ENCODE measurements around the gene TEKT2.
A peak's percentile ranks its signal among the peaks of the same experiment; 100 is the strongest.

TEKT2 gene

DNA sequence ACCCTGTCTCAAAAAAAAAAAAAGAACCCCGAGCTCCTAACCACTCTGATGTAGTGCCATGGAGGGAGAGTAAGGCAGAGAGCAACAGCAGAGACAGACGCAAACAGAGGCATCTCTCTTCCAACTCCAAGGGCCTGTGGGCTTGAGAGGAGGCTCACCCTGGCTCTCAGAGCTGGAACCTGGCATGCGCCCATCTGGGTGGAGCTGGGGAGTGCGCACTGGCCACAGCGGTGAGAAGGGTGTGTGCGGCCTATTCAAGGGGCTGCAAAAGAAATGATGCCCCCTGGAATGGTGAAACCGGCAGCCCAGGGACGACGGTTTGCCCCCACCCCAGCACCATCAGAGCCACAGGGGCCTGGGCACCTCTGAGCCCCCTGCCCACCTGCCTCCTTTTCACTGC, 23.5 kb downstream of the TEKT2 start:
- DNase-seq: no peak

DNA sequence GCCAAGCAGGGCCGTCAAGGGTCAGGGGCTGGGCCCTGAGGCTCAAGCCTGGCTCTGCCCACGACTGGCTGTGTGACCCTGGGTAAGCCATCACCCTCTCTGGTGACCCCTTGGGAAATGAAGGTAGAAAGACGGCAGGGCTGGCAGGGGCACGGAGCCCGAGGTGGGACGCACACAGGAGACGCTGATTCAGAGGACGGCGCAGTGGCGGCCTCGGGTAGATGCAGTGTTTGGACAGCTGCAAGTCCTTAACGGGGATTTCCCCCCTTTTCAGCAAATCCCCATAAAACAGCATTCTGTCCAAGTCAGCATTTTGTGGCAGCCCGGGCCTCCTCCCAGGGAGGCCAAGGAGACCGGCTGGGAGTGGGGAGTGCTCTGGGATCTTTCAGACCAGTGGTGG, 24.4 kb downstream of the TEKT2 start:
- no peak for DNase-seq

DNA sequence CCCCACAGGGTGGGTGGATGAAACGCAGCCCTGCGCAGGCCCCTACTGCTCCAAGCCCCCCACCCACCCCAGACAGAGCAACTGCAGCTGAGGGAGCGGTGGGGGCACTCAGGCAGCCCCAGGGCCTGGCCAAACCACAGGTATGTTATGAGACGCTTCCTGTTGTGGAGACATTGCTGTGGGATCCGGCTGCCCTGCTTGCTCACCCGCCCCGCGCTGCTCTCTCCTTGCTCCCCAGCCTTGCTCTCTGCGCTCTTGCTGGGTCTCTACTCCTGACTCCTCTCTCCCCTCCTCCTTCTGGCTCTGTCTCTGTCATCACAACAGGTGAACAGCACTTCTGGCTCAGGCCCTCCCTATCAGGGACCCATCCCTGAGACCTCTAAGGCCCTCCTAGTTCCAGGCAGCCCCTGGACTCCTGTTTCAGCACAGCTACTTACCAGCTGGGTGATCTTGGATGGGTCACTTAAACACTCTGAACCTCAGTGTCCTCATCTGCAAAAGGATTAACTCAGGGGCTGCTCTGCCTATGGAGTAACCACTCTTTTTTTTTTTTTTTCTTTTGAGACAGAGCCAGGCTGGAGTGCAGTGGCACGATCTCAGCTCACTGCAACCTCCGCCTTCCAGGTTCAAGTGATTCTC, 25.3 kb downstream of the TEKT2 start:
- peak; percentile 25 to 38 for DNase-seq

DNA sequence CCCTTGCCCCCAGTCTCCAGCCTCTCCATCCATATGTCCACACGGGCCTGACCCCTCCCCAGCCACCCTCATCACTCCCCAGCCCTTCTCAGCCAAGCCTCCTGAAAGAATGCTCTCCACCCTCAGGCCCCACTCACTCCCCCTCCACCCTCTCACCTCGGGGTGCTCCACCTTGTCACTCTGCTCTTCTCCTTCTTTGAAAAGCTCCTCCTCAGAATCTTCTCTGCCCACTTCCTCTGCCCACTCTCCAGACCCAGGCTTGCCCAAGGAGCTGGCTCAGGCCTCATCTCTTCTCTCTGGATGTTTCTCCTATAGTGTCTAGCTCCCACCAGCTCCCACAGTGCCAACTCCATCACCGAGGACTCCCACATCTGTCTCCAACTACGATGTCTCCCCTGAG, 27.3 kb downstream of the TEKT2 start:
- no peak for DNase-seq

DNA sequence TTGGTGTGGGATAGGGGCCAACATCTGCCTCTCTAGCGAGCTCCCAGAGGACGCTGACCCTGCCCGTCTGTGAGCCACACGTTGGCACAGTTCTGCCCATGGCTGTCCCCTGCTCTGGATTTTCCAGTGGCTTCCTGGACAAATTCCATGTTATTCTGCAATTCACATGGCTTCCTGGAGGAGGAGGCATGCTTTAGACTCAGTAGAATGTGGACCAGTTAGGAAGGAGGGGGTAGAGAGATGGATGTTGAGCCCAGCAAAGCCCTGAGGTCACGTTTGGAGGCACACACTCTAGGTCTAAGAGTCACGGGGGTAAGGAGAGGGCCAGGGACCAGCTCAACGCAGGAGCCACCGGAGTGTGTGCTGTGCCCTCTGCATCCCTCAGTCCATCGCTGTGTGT, 28.9 kb downstream of the TEKT2 start:
- no peak for DNase-seq

DNA sequence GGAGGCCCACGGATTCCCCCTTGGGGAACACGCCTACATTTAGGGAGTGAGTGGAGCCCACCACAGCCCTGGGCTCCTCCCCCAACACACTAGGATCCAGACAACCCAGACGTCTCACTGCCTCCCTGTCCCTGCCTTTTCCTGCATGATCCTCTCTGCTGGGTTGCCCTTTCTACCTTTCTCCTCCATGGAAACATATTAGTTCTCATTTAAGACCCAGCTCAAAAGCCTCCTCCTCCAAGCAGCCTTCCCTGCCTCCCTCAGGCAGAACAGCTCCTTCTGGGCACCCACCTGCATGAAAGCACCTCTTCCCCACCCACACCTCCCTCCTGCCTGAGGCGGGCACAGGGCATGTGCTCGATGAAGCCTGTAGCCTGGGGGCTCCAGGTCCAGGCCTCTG, 30.5 kb downstream of the TEKT2 start:
- DNase-seq: no peak

DNA sequence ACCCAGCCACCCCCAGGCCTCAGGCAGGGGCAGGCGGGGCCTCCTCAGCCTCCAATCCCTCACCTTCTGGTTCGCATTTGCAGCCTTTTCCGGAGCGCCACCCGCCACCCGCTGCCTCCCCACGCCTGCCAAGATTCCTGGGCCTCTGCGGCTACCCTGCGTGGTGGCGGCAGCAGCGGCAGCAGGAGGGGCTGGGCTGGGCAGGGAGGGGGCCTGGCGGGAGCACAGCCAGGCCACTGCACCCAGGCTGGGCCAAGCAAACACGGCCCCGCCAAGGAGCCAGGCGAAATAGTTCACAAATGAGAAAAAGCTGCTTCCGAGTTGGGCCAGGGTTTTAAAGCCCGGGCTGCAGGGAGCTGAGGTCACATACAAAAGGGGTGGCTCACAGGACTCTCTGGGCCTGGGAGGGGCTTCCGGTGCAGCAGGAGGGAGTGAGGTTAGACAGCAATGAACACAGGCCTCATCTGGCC, 31.3 kb downstream of the TEKT2 start:
- no peak for DNase-seq

DNA sequence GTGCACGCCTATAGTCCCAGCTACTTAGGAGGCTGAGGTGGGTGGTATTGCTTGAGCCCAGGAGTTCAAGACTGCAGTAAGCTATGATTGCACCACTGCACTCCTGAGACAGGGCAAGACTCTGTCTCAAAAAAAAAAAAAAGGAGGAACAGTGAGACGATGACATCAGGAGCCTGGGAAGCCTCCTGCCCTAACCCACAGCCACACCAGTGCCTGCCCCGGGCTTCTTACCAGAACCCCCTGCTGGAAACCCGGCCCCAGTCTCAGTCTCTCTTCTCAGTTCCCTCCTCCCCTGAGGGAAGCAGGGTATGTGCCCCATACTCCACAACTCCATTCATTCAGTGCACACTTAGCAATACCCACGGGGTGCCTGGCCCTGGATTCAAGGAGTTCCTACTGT, 32.0 kb downstream of the TEKT2 start:
- DNase-seq: no peak

DNA sequence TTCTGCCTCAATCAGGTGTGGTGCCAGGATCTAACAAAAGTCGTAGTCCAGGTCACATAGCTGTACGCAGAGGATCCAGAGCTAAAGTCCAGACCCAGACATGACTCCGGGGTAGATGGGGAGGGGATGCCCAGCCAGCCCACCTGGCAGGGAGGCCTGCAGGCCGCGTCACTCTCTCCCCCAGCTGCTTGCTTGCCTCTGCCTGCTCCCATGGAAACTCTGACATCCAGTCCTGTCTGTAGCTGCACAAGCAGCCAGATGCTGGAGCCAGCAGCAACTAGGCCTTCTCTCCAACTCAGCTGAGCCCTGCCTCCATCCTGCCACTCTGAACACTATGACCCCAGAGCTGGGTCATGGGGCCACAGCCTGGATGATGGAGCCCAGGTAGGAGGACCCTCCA, 33.0 kb downstream of the TEKT2 start:
- DNase-seq: no peak

DNA sequence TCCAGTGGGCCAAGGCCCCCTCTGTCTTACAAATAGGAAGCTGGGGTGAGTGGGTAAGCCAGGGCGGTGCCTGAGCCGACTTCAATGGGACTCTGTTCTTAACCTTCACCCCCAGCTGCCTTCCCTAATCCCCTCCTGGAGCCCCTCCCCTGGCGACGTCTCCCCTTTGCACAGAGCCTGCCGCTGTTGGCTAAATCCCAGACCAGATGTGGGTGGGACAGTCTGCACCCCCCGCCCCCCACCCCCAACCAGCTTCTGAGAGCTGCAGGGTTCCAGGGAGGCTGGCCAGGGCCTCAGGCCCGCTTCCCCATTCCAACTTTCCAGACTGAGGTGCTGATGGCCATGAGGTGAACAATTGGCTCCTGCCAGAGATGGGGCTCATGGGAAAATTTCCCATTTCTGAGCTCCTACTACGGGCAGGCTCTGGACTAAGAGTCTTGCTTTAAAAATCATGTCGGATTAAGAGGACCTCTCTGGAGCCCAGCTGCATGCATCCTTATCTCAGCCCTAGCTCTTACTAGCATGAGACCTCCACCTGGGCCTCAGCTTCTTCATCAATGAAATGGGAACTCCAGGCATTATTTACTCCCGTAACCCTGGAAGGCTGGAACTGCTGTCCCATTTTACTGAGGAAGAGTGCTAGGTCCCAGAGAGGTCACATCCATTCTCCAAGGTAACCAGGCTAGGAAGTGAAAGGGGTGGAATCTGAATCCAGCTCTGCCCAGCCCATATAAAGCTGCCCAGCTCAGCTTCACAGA, 34.7 kb downstream of the TEKT2 start:
- no peak for DNase-seq

DNA sequence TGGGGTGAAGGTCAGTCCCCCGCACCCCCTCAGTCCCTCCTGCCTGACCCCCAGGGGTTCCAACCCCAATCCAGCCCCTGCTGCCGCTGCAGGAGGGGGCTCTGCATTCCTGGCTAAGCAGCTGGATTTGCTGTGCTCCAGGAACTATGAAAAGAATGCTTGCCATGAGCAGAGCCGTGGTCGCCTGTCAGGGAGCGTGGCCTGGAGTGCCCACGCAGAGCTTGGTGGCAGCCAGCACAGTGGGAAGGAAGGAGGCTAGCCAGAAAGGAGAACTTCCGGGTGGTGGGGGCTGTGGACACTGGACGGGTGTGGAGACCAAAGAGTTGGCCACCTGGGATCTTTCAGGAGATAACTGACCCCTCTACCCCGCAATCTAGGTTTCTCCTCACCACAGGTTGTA, 35.6 kb downstream of the TEKT2 start:
- DNase-seq: no peak

DNA sequence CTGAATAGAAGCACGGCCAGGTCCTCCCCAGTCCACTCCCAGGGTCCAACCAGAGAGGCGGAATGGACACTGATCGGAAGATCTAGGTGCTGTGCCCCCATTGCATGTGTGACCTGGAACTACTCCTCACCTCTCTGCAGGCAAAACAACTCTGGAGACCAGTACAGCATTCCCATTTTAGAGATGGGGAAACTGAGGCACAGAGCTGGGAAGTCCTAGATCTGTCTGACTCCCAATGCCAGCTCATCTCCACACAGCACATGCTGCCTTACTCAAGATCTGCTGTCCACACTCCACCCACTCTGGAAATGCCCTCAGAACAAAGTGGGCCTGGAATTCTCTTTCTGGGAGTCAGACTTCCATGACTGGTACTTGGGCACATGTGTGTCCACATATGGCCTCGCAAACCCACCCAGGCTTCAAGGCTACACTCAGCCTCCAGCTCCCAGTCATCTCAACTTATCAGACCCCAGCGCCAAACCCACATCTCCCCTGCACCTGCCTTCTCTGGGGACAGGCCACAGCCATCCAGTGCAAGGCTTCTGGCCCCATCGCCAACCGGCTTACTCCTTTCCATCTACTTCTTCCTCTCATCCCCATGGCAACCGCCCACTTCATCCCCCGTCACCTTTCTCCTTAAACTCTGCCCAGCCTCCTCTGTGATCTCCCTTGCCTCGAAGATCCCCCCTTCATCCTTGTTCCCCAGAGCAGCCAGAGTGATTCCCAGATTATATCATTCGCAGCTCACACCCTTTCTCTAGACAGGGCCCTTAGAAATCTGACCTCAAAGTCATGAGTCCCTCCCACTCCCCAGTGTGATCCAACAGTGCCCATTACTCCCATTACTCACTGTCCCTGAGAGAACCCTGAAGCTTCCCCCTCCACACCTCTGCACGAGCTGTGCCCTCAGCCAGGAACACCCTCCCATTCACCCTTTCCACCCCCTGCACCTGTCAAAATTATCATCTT, 38.5 kb downstream of the TEKT2 start:
- DNase-seq: no peak

DNA sequence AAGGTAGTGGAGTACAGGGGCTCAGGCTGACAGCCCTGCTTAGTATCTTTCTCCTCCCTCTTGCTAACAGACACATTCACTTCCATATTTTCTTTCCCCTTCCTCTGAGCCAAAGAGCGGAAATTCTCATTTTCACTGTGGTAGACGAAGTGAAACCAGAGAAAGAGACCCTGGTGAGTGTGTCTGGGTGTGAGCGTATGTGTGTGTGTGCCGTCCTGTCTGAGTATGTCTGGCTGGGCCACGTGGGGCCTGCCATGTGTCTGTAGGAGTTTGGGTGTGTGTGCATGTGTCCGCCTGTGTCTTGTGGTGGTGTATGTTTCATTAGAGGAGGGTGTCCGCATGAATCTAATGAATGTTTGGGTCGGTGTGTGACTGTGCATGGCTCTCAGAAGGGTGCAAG, 39.5 kb downstream of the TEKT2 start:
- DNase-seq: peak in 1 of 2 experiments; percentile 16

DNA sequence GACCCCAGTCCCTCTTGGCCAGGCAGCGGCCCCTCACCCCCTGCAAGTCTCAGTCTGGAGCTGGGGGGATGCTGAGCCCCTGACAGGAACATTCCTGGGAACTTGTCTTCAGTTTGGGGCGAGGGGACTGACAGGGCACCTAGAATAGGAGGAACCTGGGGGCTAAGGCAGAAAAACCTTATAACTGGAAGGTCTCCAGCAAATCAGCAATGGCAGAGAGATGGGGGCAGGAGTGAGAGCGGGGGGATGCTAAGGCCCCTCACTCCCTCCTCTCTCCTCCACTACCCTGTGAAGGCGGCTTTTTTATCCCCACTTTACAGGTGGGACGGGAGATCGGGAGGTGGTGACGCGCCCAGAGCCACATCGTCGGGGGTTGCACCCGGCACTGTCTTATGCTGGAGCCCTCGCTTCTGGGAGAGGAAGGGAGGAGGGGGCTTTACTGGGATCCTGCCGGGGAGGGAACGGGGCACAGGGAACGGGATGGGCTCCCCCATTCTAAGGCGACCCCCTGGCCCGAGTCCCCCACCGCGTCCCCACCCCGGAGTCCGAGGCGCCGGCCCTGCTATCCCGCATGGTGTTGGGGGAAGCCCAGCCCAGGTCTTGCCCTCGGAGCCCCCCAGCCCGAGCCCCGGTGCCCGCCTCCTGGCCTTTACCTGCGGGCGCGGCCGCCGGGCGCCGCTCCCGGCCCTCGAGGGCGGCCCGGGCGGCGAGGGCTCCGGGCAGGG, 40.7 kb downstream of the TEKT2 start:
- no peak for DNase-seq

DNA sequence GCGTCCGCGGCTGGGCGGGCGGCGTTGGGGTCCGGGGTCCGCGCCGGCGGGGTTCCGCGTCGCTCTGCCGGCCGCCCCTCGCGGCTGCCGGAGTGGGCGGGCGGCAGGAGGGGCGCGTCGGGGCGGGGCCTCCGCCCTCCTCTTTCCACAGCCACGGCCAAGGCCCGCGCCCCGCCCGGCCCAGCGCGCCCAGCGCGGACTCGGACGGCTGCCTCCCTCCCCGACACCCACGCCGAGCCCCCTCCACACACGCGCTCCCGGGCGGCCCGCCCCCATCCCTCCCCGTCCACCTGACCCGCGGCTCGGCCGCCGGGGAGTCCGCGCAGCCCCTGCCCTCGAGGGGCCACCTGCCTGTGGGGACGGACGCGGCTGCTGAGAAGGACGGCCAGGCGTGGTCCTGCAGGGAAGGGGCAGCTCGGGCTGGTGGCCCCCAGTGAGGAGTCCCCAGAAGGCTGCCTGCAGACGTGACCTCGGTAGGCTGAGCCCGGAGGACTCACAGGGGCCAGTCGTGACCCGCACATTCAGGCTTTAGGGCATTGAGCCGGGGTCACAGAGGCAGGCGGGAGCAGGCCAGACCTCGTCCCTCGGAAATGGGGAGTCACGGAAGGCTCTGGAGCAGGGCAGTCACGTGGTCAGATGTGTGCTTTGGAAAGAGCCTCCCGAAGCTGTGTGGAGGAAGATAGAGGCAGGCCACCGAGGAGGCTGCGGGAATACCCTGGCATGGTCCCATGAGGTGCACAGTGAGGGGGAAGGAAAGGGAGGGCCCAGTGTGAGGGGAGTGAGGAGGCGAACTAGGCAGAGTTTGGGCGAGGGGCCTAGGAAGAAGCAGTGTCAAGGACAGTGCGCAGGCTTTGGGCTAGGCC, 41.5 kb downstream of the TEKT2 start, which contains the start of gene COL8A2:
COL8A2 (minus strand) TSS at position 94 of the 863 bp plus-strand sequence. CDS start 24,980 bp downstream, outside the sequence.
- DNase-seq: no peak

DNA sequence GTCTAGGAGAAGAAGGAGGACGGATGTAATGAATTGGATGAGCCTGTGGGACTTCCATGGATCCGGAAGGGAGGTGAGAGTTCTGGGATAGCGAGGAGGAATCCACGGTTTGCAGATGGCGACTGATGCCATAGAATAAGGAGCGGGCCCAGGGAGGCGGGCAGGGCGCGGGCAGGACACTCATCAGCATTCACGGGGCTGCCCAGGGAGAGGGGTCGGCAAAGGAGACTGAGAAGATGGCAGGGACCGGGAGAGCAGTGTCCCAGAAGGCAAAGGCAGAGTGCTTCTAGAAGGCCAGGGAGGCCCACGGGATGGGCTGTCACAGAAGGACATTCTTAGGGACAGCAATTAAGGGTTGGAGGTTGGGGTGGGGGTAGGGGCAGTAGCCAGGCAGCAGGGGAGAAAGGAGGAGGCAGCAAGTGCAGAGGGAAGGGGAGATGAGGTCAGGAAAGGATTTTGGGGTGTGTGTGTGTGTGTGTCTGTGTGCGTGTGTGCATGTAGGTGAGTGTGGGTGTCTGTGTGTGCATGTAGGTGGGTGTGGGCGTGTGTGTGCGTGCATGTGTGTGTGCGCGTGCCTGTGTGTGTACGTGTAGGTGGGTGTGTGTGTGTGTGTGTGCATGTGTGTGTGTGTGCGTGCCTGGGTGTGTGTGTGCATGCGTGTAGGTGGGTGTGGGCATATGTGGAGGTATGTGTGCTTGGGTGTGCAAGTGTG, 42.3 kb downstream of the TEKT2 start:
- no peak for DNase-seq

DNA sequence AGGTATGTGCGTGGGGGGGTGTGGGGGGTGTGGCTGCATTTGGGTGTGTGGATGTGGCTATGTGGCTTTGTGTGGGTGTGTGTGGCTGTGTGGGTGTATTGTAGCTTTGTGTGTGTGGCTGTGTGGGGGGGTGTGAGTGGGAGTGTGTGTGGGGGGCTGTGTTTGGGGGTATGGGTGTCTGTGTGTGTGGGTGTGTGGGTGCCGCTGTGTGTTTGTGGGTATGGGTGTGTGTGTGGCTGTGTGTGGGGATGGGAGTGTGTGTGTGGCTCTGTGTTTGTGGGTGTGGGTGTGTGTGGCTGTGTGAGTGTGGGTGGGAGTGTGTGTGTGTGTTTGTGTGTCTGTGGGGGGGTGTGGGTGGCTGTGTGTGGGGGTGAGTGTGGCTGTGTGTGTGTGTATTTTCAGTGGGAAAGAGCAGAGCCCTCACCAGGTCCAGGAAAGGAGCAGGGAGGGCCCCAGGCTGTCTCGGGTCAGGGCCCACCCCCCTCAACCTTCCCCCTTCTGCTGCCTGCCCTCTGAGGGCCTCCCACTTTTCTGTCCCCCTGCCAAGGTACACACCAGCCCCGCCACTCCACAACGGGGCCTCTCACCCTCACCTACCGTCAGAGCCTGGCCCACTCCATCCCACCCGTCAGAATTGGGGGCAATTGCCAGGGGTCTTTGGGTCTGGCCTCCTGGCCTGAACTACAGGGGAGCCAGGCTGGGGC, 43.1 kb downstream of the TEKT2 start:
- DNase-seq: no peak

DNA sequence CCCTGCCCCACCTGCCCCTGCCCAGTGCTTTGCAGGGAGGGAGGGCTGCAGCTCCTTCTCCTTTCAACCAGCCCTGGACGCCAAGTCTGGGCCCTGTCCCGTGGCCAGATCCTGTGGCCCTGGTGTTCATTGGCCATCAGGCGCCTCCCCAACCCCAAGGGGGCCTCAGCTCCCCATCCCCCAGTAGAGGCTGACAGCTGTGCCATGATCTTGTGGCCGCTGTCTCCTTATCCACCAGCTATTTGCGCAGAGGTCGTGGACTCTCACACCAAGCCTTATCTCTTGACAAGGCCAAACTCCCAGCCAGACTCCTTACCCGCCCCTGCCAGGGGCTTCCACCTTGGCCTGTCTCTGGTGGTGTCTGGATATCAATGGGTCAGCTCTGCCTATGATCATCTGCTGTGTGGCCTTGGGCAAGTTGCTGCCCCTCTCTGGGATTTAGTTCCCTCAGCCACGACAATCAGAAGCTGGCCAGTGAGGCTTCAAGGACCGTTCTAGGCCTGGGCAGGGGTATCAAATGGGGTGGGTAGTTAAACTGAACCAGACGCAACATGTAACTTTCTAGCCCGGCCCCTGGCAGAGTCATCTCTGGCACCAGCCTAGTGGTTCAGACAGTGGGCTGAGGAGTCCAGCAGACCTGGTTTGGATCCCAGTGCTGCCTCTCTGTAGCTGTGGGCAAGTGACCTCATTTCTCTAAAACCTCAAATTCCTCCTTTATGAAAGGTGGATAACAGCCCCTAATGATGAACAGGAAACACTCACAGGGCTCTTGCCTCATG, 44.4 kb downstream of the TEKT2 start:
- no peak for DNase-seq

DNA sequence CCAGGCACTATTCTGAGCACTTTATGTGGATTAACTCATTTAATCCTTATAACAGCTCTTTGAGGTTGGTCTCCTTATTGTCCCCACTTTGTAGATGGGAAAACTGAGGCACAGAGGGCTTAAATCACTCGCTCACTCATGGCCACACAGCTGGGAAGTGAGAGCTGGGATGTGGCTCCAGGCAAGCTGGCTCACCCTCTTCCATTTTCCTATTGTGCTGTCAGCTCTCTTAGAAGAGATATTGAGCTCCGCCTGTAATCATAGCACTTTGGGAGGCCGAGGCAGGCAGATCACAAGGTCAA, 45.0 kb downstream of the TEKT2 start:
- DNase-seq: no peak

DNA sequence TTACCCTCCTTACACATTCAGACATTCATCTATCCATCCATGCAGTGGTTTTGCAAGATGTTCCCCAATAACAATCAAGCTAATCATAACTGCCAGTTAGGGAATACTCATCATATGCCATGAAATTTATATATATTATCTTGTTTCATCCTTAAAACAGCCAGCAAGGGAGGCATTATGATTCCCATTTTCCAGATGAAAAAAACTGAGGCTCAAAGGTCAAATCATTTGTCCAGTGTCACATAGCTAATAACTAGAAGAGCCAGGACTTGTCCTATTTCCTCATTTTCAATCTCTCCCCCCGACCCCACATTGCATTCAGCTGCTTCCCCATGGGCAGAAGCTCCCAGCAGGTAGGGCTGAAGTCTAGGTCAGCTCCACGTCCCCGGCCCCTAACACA, 48.1 kb downstream of the TEKT2 start:
- no peak for DNase-seq

Measured in activated CD4-positive, alpha-beta T cell treated with anti-CD3 and anti-CD28 coated beads, Interleukin-2, amount 50 U/mL, for 48 hours (primary cell).